Caco-2 (cell line): ENCODE results near the gene PRKAA2. TPM values are rescaled to one million over a fixed set of nuclear protein-coding genes. Genes with fewer than 3 reads are reported as not detected.

Source experiments
- BruUV-seq: library from RNA; stranded (reverse); fragments of 400-500 nt; replicated peaks from 2 replicates; lab custom pipeline; 2021; lab: Mats Ljungman, UMichigan
- CTCF ChIA-PET: fragments of 300-600 bp; sonication (Branson Sonifier 250); formaldehyde crosslinking; loops from one replicate; lab custom pipeline; 2022; ENCODE audit warnings: antibody characterized with exemption; lab: Charles Lee
- POLR2A ChIA-PET: fragments of 300-600 bp; sonication (Branson Sonifier 250); formaldehyde crosslinking; loops from one replicate; lab custom pipeline; 2022; ENCODE audit warnings: antibody characterized with exemption; lab: Charles Lee
- DNase-seq, 2 experiments: peaks; one replicate each; pipeline versions ENCODE4 v3.0.0 to v3.0.0-alpha.2; 2020 to 2022
- H3K27me3 ChIP-seq: replicated peaks from 2 replicates; pipeline ENCODE4 v1.6.0; 2011; ENCODE audit warnings: low read length; ENCODE audit not compliant: control insufficient read depth, insufficient read depth
- H3K36me3 ChIP-seq: 2 replicates; pipeline ENCODE4 v1.5.1; 2011; ENCODE audit warnings: low read length; ENCODE audit not compliant: control insufficient read depth, insufficient read depth
- H3K4me1 ChIP-seq: fragments of 250-450 bp; sonication (Bioruptor Pico); 2 replicates; pipeline ENCODE4 v1.5.1; 2020; ENCODE audit warnings: mild to moderate bottlenecking
- H3K4me3 ChIP-seq: 2 replicates; pipeline ENCODE4 v1.5.1; 2011; ENCODE audit warnings: low read depth, mild to moderate bottlenecking, control low read depth, low read length
- H3K9me3 ChIP-seq: fragments of 250-450 bp; sonication (Bioruptor Pico); 2 replicates; pipeline ENCODE4 v1.5.1; 2020; ENCODE audit warnings: mild to moderate bottlenecking, moderate library complexity
- H3K27ac Mint-ChIP-seq: one replicate; pipeline ENCODE4 v1.8.0; 2022; ENCODE audit warnings: mixed read lengths; ENCODE audit not compliant: unreplicated experiment
- H3K27me3 Mint-ChIP-seq: one replicate; pipeline ENCODE4 v1.8.0; 2022; ENCODE audit warnings: mixed read lengths; ENCODE audit not compliant: insufficient read depth, unreplicated experiment
- H3K36me3 Mint-ChIP-seq: one replicate; pipeline ENCODE4 v1.8.0; 2022; ENCODE audit warnings: mild to moderate bottlenecking, mixed read lengths; ENCODE audit not compliant: insufficient read depth, unreplicated experiment
- H3K4me1 Mint-ChIP-seq: one replicate; pipeline ENCODE4 v1.8.0; 2022; ENCODE audit warnings: low read depth, mixed read lengths; ENCODE audit not compliant: unreplicated experiment
- H3K4me3 Mint-ChIP-seq: one replicate; pipeline ENCODE4 v1.8.0; 2022; ENCODE audit warnings: mild to moderate bottlenecking, moderate library complexity, mixed read lengths; ENCODE audit not compliant: unreplicated experiment
- H3K9me3 Mint-ChIP-seq: one replicate; pipeline ENCODE4 v1.8.0; 2022; ENCODE audit warnings: mixed read lengths; ENCODE audit not compliant: unreplicated experiment
- intact Hi-C: fragments of 100-400 bp; cut with micrococcal nuclease; formaldehyde crosslinking; loops from one replicate; pipeline ENCODE4 v1.10.0; 2022; ENCODE audit not compliant: unreplicated experiment
- total RNA-seq: library from RNA; stranded (reverse); gene quantifications from 2 replicates; pipeline ENCODE4 v1.2.3, GENCODE V29; 2022
- TF ChIP-seq, protein P1 (sequence below), 2 experiments: fragments of 200-600 bp in 1 of 2; IDR thresholded peaks; 1 replicate in 1 of 2; 2 replicates in 1 of 2; pipeline versions ENCODE4 v1.5.1 to v1.8.0; 2011 to 2022; ENCODE audit warnings: antibody characterized with exemption in 1 of 2, control low read depth in 1 of 2, inconsistent platforms in 1 of 2, low read depth in 1 of 2, low read length in 1 of 2, mild to moderate bottlenecking in 1 of 2, moderate library complexity in 1 of 2; ENCODE audit not compliant: insufficient read depth in 1 of 2, severe bottlenecking in 1 of 2, unreplicated experiment in 1 of 2

The PRKAA2 gene
- total RNA-seq, 1 experiment from 2014 or later: 5.8 TPM

DNA sequence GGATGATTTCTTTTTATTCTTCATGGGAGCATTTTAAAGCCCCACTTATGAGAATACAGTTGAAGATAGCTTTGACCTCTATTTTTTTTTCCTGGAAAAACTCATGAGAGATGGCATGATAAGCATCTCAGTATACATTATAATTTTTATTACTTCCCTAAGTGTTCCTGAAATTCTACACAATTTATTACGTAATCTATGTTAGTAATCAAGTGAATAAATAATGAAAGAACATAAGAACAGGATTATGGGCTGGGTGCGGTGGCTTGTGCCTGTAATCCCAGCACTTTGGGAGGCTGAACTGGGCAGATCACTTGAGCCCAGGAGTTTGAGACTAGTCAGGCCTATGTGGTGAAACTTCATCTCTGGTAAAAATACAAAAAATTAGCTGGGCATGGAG, 13.2 kb upstream of the PRKAA2 start:
- Mint-ChIP-seq H3K4me1 (no peaks in the 10 kb centered on the region), H3K36me3 (no peaks in the 10 kb centered on the region), H3K9me3 (no peaks in the 10 kb centered on the region), H3K4me3 (no peak overlapping the region), H3K27ac (no peak overlapping the region), H3K27me3 (peaks cover 3% of the 10 kb centered on the region)
- intact Hi-C loops: no loop called here
- H3K4me3 ChIP-seq: no peak overlapping the region
- CTCF ChIA-PET: no interaction called here
- no peaks in the 10 kb centered on the region for H3K36me3 ChIP-seq
- TF ChIP-seq, protein P1, sequence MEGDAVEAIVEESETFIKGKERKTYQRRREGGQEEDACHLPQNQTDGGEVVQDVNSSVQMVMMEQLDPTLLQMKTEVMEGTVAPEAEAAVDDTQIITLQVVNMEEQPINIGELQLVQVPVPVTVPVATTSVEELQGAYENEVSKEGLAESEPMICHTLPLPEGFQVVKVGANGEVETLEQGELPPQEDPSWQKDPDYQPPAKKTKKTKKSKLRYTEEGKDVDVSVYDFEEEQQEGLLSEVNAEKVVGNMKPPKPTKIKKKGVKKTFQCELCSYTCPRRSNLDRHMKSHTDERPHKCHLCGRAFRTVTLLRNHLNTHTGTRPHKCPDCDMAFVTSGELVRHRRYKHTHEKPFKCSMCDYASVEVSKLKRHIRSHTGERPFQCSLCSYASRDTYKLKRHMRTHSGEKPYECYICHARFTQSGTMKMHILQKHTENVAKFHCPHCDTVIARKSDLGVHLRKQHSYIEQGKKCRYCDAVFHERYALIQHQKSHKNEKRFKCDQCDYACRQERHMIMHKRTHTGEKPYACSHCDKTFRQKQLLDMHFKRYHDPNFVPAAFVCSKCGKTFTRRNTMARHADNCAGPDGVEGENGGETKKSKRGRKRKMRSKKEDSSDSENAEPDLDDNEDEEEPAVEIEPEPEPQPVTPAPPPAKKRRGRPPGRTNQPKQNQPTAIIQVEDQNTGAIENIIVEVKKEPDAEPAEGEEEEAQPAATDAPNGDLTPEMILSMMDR (IDR thresholded peaks at IDR 0.05; ENCODE audit: insufficient read depth in 1 of 2, low read depth in 1 of 2, low read length in 1 of 2, severe bottlenecking in 1 of 2, unreplicated experiment in 1 of 2): no peak
- H3K27me3 ChIP-seq: no peaks in the 10 kb centered on the region
- DNase-seq: no peak
- no TSS peak for BruUV-seq
- H3K4me1 ChIP-seq: no peaks in the 10 kb centered on the region
- H3K9me3 ChIP-seq: no peaks in the 10 kb centered on the region
- POLR2A ChIA-PET: no interaction called here

DNA sequence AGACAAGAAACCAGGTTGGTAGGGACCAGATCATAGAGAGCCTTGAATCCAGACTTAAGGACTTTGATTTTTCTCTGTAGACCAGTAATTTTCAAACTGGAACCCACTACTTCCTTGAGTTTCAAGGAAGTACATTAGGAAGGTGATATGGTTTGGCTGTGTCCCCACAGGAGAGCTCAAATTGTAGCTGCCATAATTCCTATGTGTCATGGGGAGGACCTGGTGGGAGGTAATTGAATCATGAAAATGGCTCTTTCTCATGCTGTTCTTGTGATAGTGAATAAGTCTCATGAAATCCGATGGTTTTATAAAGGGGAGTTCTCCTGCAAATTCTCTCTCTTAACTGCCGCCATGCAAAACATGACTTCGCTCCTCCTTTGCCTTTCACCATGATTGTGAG, 10.1 kb upstream of the PRKAA2 start:
- no peaks in the 10 kb centered on the region for H3K9me3 Mint-ChIP-seq
- POLR2A ChIA-PET: no interaction called here
- no peaks in the 10 kb centered on the region for H3K27me3 ChIP-seq
- no peaks in the 10 kb centered on the region for H3K4me1 Mint-ChIP-seq
- H3K36me3 Mint-ChIP-seq: no peaks in the 10 kb centered on the region
- H3K4me1 ChIP-seq: no peaks in the 10 kb centered on the region
- H3K27me3 Mint-ChIP-seq: peaks cover 3% of the 10 kb centered on the region
- no peak overlapping the region for H3K4me3 Mint-ChIP-seq
- BruUV-seq: no TSS peak
- H3K36me3 ChIP-seq: no peaks in the 10 kb centered on the region
- CTCF ChIA-PET: no interaction called here
- no peak overlapping the region for H3K27ac Mint-ChIP-seq
- no peak for DNase-seq
- intact Hi-C loops: no loop called here
- H3K9me3 ChIP-seq: no peaks in the 10 kb centered on the region
- H3K4me3 ChIP-seq: no peak overlapping the region
- TF ChIP-seq, protein P1 (IDR thresholded peaks at IDR 0.05; ENCODE audit: insufficient read depth in 1 of 2, low read depth in 1 of 2, low read length in 1 of 2, severe bottlenecking in 1 of 2, unreplicated experiment in 1 of 2): no peak

DNA sequence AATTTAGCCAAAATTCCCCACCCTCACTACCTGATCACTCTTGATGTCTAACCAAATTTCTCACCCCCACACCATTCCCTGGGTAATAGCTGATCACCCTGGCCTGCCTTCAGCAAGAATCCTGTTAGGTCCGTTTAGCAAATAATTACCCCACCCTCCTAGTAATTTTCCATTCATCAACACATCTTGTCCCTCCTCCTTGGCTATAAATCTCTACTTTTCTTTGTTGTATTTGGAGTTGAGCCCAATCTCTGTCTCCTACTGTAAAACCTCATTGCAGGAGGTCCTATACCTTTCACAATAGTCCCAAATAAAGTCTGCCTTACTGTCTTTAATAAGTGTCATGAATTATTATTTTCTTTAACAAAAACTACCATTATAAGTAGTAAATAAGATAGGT, 6.9 kb upstream of the PRKAA2 start:
- no peaks in the 10 kb centered on the region for H3K27me3 ChIP-seq
- H3K9me3 Mint-ChIP-seq: no peaks in the 10 kb centered on the region
- no peaks in the 10 kb centered on the region for H3K9me3 ChIP-seq
- H3K27me3 Mint-ChIP-seq: no peaks in the 10 kb centered on the region
- no TSS peak for BruUV-seq
- H3K36me3 Mint-ChIP-seq: no peaks in the 10 kb centered on the region
- ChIA-PET POLR2A (no interaction called here), CTCF (no interaction called here)
- intact Hi-C loops: no loop called here
- H3K36me3 ChIP-seq: no peaks in the 10 kb centered on the region
- no peaks in the 10 kb centered on the region for H3K4me1 ChIP-seq
- TF ChIP-seq, protein P1 (IDR thresholded peaks at IDR 0.05; ENCODE audit: insufficient read depth in 1 of 2, low read depth in 1 of 2, low read length in 1 of 2, severe bottlenecking in 1 of 2, unreplicated experiment in 1 of 2): no peak
- H3K4me3 Mint-ChIP-seq: no peak overlapping the region
- H3K4me1 Mint-ChIP-seq: no peaks in the 10 kb centered on the region
- no peak for DNase-seq
- no peak overlapping the region for H3K4me3 ChIP-seq
- no peak overlapping the region for H3K27ac Mint-ChIP-seq
